Measurements from ENCODE around the gene IMPACT.

- no peak for TF ChIP-seq ZNF274 (IDR thresholded peaks at IDR 0.05; ENCODE audit: low read depth, low read length)
- no peak for TF ChIP-seq YY1 (IDR thresholded peaks at IDR 0.05; ENCODE audit: insufficient read depth, insufficient read length)
- no peak for TF ChIP-seq SUZ12 (IDR thresholded peaks at IDR 0.05; ENCODE audit: extremely low read depth, insufficient read depth, insufficient read length)
Measured at GRCh38 chr18:24470805-24471204, 44.3 kb downstream of the IMPACT start.
